Measurements from ENCODE around the gene STARD3NL. TPM values are rescaled to one million over a fixed set of nuclear protein-coding genes. Genes with fewer than 3 reads are reported as not detected.
"Not testable (repeated sequence)": the region's sequence is repeated elsewhere in the genome, so short reads cannot be mapped to it uniquely, and the experiment has no call there.

STARD3NL gene, protein sequence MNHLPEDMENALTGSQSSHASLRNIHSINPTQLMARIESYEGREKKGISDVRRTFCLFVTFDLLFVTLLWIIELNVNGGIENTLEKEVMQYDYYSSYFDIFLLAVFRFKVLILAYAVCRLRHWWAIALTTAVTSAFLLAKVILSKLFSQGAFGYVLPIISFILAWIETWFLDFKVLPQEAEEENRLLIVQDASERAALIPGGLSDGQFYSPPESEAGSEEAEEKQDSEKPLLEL
- total RNA-seq, result 34.5 TPM

DNA sequence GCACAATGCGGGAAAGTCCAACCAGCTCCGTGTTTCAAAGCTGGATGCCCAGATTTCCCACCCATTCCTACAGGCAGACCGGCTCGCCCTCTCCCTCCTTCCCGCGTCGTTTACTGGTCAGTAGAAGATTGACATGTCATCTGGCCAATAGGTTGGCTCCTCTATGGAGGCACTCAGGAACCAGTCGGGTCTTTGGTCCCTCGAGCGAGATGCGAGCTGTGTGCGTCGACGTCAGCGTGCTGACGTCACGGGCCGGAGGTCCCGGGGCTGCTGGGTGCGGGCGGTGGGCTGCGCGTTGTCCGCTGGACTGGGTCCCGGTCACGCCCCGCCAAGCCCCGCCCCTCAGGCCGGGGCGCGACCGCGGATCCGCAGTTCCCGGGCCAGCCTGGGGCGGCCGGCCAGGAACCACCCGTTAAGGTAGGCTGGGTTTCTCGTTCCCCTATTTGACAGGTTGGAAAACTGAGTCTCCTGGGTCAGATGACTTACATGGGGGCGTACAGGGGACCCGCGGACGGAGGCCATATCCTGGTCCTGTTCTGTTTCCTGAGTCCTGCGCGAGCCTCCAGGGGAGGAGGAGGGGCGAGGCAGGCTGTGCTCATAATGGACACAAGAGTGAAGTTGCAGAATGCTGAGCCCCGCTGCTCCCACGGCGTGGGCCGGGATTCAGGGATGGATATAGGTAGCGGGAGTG, at the start of gene STARD3NL:
STARD3NL (plus strand) TSS at position 242 of the 691 bp plus-strand sequence. CDS start 29,260 bp downstream, outside the sequence.
- peak; percentile 89 to 100 (median 99) for DNase-seq (ENCODE audit: low read depth in 2 of 3, low spot score in 2 of 3)

- no peak for DNase-seq (ENCODE audit: low read depth in 2 of 3, low spot score in 2 of 3)
These were observed 48.9 kb upstream of the STARD3NL start for GRCh38 chr7:38129162-38129561.

DNA sequence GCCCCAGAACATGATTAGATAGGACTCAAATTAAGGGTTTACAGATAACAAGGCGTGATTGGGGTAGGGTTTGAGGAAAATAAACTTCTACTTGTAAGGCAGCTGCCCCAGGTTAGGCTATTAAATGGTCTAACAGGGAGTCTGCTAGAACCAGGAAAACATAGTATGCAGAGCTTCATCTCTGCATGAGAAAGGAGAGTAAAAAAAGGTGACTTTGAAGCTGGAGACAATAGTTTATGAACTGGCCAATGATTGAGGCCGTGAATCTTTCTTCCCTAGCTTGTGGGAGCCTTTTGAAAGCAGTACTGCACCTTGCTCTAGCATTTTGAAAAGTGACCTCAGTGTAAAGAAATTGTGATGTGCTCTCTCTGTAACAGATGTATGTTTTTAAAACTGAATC, 48.5 kb upstream of the STARD3NL start:
- DNase-seq (ENCODE audit: low read depth in 2 of 3, low spot score in 2 of 3), result no peak

- no peak for DNase-seq (ENCODE audit: low read depth in 2 of 3, low spot score in 2 of 3)
These were observed 39.9 kb upstream of the STARD3NL start for GRCh38 chr7:38138171-38138570.

DNA sequence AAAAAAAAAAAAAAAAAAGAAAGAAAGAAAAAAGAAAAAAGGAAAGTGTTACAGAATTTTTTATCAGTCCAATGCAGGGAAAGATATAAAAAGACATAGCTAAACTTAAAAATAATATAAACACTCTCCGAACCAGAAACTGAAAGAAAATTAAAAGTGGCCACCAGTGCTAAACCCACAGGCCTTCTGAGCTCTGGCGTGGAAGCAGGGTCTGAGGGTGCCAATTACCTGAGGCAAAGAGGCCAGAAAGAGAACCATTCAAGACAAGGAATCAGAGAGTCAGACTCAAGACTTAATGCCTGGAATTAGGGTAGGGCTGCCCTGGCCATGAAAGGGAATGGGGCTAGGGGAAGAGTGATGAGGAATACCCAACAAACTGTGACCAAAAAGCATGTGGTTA, 36.9 kb upstream of the STARD3NL start:
- DNase-seq (ENCODE audit: low read depth in 2 of 3, low spot score in 2 of 3), result no peak

DNA sequence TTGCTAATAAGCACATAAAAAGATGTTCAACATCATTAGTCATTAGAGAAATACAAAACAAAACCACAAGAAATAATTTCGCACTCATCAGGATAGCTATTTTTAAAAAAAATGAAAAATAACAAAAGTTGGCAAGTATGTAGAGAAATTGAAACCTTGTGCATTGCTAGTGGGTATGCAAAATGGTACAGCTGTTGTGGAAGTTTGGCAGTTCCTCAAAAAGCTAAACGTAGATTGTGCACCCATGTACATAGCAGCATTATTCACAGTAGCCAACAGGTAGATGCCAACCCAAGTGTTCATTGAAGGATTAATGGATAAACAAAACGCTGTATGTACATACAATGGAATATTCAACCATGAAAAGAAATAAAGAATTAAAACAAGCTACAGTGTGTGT, 35.3 kb upstream of the STARD3NL start:
- DNase-seq (ENCODE audit: low read depth in 2 of 3, low spot score in 2 of 3), result no peak

- DNase-seq (ENCODE audit: low read depth in 2 of 3, low spot score in 2 of 3), result peak in 1 of 3 donors; percentile 42
These were observed 31.0 kb upstream of the STARD3NL start for GRCh38 chr7:38147005-38147404.

DNA sequence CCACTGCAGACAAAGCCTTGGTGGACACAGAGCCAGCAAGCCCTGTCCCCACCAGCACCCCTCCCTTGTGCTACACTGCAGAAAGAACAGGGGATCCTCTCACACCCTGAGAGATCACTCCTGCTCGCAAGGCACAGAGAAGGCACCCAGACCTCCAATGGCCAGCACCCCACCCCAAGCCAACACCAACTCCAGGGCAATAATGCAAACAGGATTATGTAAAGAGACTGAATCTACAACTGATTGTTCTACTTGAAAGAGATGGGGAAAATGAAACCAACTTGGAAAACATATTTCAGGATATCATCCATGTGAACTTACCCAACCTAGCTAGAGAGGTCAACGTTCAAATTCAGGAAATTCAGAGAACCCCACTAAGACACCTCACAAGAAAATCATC, 26.5 kb upstream of the STARD3NL start:
- no peak for DNase-seq (ENCODE audit: low read depth in 2 of 3, low spot score in 2 of 3)

- DNase-seq (ENCODE audit: low read depth in 2 of 3, low spot score in 2 of 3), result no peak
These were observed 24.5 kb upstream of the STARD3NL start for GRCh38 chr7:38153515-38153914.

DNA sequence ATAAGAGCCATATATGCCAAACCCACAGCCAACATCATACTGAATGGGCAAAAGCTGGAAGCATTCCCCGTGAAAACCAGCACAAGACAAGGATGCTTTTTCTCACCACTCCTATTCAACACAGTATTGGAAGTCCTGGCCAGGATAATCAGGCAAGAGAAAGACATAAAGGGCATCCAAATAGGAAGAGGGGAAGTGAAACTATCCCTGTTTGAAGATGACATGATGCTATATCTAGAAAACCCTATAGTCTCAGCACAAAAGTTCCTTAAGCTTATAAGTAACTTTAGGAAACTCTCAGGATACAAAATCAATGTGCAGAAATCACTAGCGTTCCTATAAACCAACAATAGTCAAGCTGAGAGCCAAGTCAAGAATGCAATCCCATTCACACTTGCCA, 23.8 kb upstream of the STARD3NL start:
- no peak for DNase-seq (ENCODE audit: low read depth in 2 of 3, low spot score in 2 of 3)

DNA sequence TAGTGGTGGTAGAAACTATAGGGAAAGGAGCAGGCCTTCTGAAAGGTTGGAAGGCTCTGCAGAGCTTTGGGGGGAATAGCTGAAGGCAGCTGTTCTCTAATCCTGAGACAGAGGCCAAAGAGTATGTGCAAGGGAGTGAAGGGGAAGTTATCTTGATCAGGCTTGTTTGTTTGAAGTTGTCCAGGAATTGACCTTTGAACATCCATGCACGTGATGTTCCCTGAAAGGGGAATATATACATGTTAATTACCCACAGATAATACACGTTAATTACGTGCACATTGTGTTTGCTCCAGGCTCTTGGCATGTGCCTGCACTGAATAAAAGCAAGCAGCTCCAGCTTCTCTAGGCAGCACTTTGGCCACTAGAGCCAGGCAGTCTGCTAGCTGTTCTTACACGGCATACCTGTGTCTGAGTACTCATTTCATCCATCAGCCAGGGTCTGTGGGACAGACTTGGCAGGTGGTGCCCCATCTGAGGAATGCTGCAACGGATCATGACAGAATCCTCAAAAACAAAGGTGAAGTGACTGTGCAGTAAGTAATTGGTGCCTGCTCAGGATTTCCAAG, 18.0 kb upstream of the STARD3NL start:
- DNase-seq (ENCODE audit: low read depth in 2 of 3, low spot score in 2 of 3), result no peak

DNA sequence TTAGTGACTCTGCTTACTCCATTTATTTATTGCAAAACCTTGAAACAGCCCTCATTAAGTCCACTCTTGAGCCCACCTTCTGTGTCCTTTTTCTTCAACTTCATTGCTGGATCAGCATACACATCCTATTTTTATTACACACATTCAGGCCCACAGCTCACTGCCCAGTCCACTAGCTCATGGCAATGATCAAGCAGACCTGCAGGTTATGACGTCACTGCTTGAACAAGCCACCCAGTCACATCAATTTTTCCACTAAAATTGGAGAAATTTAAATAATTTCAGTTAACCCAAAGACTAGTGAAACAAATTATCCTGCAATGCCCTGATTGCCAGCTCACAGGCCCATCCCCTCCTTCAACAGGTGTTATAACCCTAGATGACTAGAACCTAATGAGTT, 16.0 kb upstream of the STARD3NL start:
- no peak for DNase-seq (ENCODE audit: low read depth in 2 of 3, low spot score in 2 of 3)

DNA sequence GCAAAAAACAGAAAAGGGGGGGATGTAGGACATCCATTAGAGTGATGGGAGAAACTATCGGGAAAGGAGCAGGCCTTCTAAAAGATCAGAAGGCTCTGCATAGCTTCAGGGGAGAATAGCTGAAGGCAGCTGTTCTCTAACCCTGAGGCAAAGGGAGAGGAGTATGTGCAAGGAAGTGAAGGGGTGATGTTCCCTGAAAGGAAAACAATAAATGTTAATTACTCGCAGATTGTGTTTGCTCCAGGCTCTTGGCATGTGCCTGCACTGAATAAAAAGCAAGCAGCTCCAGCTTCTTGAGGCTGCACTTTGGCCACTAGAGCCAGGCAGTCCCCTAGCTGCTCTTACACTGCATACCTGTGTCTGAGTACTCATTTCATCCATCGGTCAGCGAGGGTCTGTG, 14.4 kb upstream of the STARD3NL start:
- no peak for DNase-seq (ENCODE audit: low read depth in 2 of 3, low spot score in 2 of 3)

GRCh38 chr7:38168890-38169570, 9.0 kb upstream of the STARD3NL start:
- DNase-seq (ENCODE audit: low read depth in 2 of 3, low spot score in 2 of 3), result no peak

DNA sequence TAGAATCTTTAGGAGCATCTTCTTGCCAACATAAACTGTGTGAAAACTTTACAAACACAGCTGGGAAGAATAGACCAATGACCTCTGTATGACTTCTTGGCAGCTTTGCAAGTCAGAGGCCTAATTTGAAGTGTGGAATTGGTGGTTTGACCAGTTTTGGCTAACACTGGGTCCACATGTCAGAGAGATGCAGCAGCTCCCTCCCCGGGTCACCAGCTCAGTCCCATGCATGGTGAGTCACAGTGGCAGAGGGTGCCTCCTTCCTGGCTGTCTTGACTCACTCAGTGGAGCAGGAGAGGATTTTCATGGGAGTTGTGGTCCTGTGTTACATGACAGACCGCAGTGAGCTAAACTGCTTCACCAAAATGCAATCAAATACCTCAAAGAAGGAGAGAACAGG, 8.2 kb upstream of the STARD3NL start:
- no peak for DNase-seq (ENCODE audit: low read depth in 2 of 3, low spot score in 2 of 3)

DNA sequence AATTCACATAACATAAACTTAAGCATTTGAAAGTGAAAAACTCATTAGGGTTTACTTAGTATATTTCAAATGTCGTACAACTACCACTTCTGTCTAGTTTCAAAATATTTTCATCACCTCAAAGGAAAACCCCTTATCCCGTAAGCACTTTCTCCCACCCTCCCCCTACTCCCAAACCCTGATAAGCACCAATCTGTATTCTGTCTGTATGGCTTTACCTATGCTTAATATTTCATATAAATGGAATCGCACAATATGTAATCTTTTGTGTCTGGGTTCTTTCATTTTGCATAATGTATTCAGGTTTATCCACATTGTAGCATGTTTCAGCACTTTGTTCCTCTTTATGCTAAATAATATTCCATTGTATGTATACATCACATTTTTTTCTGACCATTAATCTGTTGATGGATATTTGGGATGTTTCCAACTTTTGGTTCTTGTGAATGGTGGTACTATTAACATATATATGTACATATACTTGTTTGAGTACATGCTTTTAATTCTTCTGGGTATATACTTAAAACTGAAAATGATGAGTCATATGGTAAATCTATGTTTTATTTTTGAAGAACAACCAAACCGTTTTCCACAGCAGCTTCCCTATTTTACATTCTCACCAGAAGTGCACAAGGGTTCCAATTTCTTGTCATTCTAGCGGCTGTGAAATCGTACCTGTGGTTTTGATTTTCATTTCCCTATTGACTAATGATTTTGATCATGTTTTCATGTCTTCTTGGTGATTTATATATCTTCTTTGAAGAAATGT, 6.2 kb upstream of the STARD3NL start:
- peak in 2 of 3 donors; percentile 44 to 76 for DNase-seq (ENCODE audit: low read depth in 2 of 3, low spot score in 2 of 3)

- not testable (repeated sequence) for DNase-seq (ENCODE audit: low read depth in 2 of 3, low spot score in 2 of 3)
These were observed 2.5 kb upstream of the STARD3NL start for GRCh38 chr7:38175547-38175946.

- DNase-seq (ENCODE audit: low read depth in 2 of 3, low spot score in 2 of 3), result no peak
These were observed 433 bp upstream of the STARD3NL start for GRCh38 chr7:38177621-38178003.

DNA sequence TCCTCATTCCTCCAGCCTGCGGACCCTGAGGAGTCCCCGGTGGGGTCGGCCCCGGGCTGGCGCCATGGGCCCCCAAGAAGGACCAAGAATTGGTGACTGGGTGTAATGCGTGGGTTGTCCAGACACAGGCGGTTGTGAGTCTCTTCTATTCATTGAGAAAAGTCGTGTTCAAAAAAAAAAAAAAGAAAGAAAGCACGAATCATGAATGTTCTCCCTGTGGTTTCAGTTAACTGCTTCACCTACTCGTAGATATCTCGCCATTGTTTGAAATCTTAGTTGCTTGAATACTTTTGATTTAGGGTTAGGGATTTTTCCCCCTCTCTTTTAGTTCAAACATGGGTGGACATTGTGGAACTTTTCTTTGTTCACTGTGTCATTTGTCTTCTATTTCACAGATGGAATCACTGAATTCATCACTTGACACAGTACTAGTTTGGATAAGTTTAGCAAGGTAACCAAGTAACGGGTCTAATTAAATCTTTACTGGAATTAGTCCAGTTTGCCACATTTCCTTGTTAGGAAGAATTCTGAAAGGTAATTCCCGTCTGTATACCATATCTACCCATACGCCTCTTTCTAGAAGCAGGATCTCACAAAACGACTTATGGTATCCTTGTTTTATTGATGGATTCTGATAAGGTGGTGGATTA, 775 bp downstream of the STARD3NL start:
- DNase-seq (ENCODE audit: low read depth in 2 of 3, low spot score in 2 of 3), result peak in 2 of 3 donors; percentile 60 to 85

DNA sequence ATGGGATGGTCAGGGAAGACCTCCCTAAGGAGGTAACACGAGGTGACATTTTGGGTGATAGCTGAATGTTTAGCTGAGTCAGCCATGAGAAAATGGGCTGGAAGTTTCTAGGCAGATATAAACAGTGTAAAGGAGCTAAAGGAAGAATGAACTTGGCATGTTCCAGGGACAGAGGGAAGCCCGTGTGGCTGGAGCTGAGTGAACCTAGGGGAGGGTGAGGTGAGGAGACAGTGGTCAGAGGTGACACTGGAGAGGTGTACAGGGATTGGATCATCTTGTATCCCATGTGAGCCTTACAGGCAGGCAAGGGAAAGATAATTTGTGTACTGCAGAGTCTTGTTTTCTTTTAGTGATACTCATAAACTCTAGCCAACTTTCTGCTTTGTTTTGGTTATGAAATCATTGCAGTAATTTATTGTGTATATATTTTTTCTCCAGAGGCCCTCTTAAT, 1.8 kb downstream of the STARD3NL start:
- DNase-seq (ENCODE audit: low read depth in 2 of 3, low spot score in 2 of 3), result no peak
